Measurements from ENCODE around the gene NKTR.

GRCh38 chr3:42681361-42682038 lies 81.0 kb downstream of the NKTR start:
- TF ChIP-seq, protein P1, sequence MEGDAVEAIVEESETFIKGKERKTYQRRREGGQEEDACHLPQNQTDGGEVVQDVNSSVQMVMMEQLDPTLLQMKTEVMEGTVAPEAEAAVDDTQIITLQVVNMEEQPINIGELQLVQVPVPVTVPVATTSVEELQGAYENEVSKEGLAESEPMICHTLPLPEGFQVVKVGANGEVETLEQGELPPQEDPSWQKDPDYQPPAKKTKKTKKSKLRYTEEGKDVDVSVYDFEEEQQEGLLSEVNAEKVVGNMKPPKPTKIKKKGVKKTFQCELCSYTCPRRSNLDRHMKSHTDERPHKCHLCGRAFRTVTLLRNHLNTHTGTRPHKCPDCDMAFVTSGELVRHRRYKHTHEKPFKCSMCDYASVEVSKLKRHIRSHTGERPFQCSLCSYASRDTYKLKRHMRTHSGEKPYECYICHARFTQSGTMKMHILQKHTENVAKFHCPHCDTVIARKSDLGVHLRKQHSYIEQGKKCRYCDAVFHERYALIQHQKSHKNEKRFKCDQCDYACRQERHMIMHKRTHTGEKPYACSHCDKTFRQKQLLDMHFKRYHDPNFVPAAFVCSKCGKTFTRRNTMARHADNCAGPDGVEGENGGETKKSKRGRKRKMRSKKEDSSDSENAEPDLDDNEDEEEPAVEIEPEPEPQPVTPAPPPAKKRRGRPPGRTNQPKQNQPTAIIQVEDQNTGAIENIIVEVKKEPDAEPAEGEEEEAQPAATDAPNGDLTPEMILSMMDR (IDR thresholded peaks at IDR 0.05) = no peak
- TF ChIP-seq ZFX (IDR thresholded peaks at IDR 0.05; ENCODE audit: borderline replicate concordance) = no peak
